Thymus (tissue), 11 donors: ENCODE data around the gene EIF4E2. TPM values are rescaled to one million over a fixed set of nuclear protein-coding genes. Genes with fewer than 3 reads are reported as not detected.

Experiments
- DNase-seq, 9 donors: peaks; one replicate each; pipeline ENCODE4 v3.0.0-alpha.2; 2013; ENCODE audit warnings: low spot score in 9 of 9, low read depth in 6 of 9, missing footprints in 1 of 9
- H3K27ac ChIP-seq, 2 donors: one replicate each; pipeline ENCODE4 v1.5.1; 2013; ENCODE audit warnings: control low read depth in 1 of 2, low read depth in 1 of 2, low read length in 1 of 2, mild to moderate bottlenecking in 1 of 2, moderate library complexity in 1 of 2
- H3K27me3 ChIP-seq, 2 donors: one replicate each; pipeline ENCODE4 v1.5.1; 2013; ENCODE audit warnings: low read length in 1 of 2; ENCODE audit not compliant: control insufficient read depth in 2 of 2, insufficient read depth in 1 of 2
- H3K36me3 ChIP-seq, 2 donors: one replicate each; pipeline ENCODE4 v1.5.1; 2013; ENCODE audit warnings: low read length in 1 of 2, mild to moderate bottlenecking in 1 of 2, moderate library complexity in 1 of 2; ENCODE audit not compliant: control insufficient read depth in 2 of 2, insufficient read depth in 2 of 2
- H3K4me1 ChIP-seq, 2 donors: one replicate each; pipeline ENCODE4 v1.5.1; 2013; ENCODE audit warnings: low read length in 2 of 2; ENCODE audit not compliant: control insufficient read depth in 2 of 2, insufficient read depth in 2 of 2
- H3K4me3 ChIP-seq, 2 donors: one replicate each; pipeline ENCODE4 v1.5.1; 2013; ENCODE audit warnings: low read length in 2 of 2, control low read depth in 1 of 2, mild to moderate bottlenecking in 1 of 2
- H3K9me3 ChIP-seq, 2 donors: one replicate each; pipeline ENCODE4 v1.5.1; 2013; ENCODE audit warnings: low read length in 1 of 2, mild to moderate bottlenecking in 1 of 2; ENCODE audit not compliant: control insufficient read depth in 2 of 2, insufficient read depth in 1 of 2
- WGBS: extraction: QIAGEN DNeasy Blood & Tissue Kit; methylation state at CpG from one replicate; pipeline ENCODE4 v1.1.7; 2013; 5-methylcytosine and 5-hydroxymethylcytosine counted together
- polyA plus RNA-seq: library from polyadenylated mRNA; stranded (reverse); fragments of 200-250 nt; gene quantifications from one replicate; pipeline ENCODE4 v1.2.3, GENCODE V29; 2013
- total RNA-seq: library from RNA; stranded (reverse); fragments of 120-200 nt; gene quantifications from one replicate; pipeline ENCODE4 v1.2.4, GENCODE V29; 2013
- donor health status: healthy.

The EIF4E2 gene
- total and polyA plus RNA-seq, 2 donors = 53.0 to 59.5 TPM

- Histone ChIP-seq H3K27ac (no peak overlapping the region), H3K36me3 (peaks cover 3 to 4% of the 10 kb centered on the region in 2 donors), H3K27me3 (no peaks in the 10 kb centered on the region), H3K4me3 (no peak overlapping the region), H3K9me3 (no peaks in the 10 kb centered on the region), H3K4me1 (no peaks in the 10 kb centered on the region)
- peak in 1 of 9 donors; percentile 9 for DNase-seq
- 95% methylated on average over 18 of the region's 18 CpGs for WGBS
These were observed 38.4 kb downstream of the EIF4E2 start for GRCh38 chr2:232588680-232589585.

- Histone ChIP-seq H3K4me1 (no peaks in the 10 kb centered on the region), H3K9me3 (no peaks in the 10 kb centered on the region), H3K27ac (no peak overlapping the region), H3K4me3 (no peak overlapping the region), H3K36me3 (no peaks in the 10 kb centered on the region), H3K27me3 (no peaks in the 10 kb centered on the region)
- DNase-seq = no peak
- 97% methylated on average over 3 of the region's 3 CpGs for WGBS
These were observed 42.4 kb downstream of the EIF4E2 start for GRCh38 chr2:232592772-232593395.

GRCh38 chr2:232593982-232594381 lies 43.5 kb downstream of the EIF4E2 start:
- no peak overlapping the region for H3K4me3 ChIP-seq
- no peaks in the 10 kb centered on the region for H3K36me3 ChIP-seq
- DNase-seq = no peak
- no peaks in the 10 kb centered on the region for H3K4me1 ChIP-seq
- H3K27ac ChIP-seq = no peak overlapping the region
- 85% methylated on average over 7 of the region's 7 CpGs for WGBS
- no peaks in the 10 kb centered on the region for H3K9me3 ChIP-seq
- no peaks in the 10 kb centered on the region for H3K27me3 ChIP-seq

- WGBS = 96% methylated on average over 7 of the region's 7 CpGs
- no peaks in the 10 kb centered on the region for H3K4me1 ChIP-seq
- DNase-seq = no peak
- no peaks in the 10 kb centered on the region for H3K36me3 ChIP-seq
- H3K4me3 ChIP-seq = no peak overlapping the region
- no peaks in the 10 kb centered on the region for H3K27me3 ChIP-seq
- H3K9me3 ChIP-seq = no peaks in the 10 kb centered on the region
- no peak overlapping the region for H3K27ac ChIP-seq
These were observed 47.0 kb downstream of the EIF4E2 start for GRCh38 chr2:232597362-232598079.

- no peak for DNase-seq
- WGBS = 98% methylated on average over 4 of the region's 4 CpGs
These were observed 47.8 kb downstream of the EIF4E2 start for GRCh38 chr2:232598293-232598692.

GRCh38 chr2:232600053-232600773 lies 49.7 kb downstream of the EIF4E2 start:
- Histone ChIP-seq H3K36me3 (no peaks in the 10 kb centered on the region), H3K4me1 (no peaks in the 10 kb centered on the region), H3K4me3 (no peak overlapping the region), H3K27ac (no peak overlapping the region), H3K27me3 (peaks cover 0 to 8% of the 10 kb centered on the region in 2 donors), H3K9me3 (no peaks in the 10 kb centered on the region)
- DNase-seq = no peak
- 96% methylated on average over 17 of the region's 17 CpGs for WGBS

More at GRCh38 chr2:232598293-232598692, 47.8 kb downstream of the EIF4E2 start:
- no peaks in the 10 kb centered on the region for H3K9me3 ChIP-seq
- H3K27me3 ChIP-seq = no peaks in the 10 kb centered on the region
- H3K36me3 ChIP-seq = no peaks in the 10 kb centered on the region
- no peaks in the 10 kb centered on the region for H3K4me1 ChIP-seq
- H3K27ac ChIP-seq = no peak overlapping the region
- no peak overlapping the region for H3K4me3 ChIP-seq

GRCh38 chr2:232603283-232603682 lies 52.8 kb downstream of the EIF4E2 start:
- Histone ChIP-seq H3K4me1 (peaks cover 2 to 6% of the 10 kb centered on the region in 2 donors), H3K9me3 (no peaks in the 10 kb centered on the region), H3K4me3 (no peak overlapping the region), H3K27me3 (peaks cover 0 to 17% of the 10 kb centered on the region in 2 donors), H3K27ac (no peak overlapping the region), H3K36me3 (no peaks in the 10 kb centered on the region)
- 69% methylated on average over 3 of the region's 3 CpGs for WGBS
- no peak for DNase-seq

- DNase-seq = no peak
- 91% methylated on average over 10 of the region's 10 CpGs for WGBS
- H3K36me3 ChIP-seq = no peaks in the 10 kb centered on the region
- peaks cover 0 to 17% of the 10 kb centered on the region in 2 donors for H3K27me3 ChIP-seq
- peaks cover 2 to 6% of the 10 kb centered on the region in 2 donors for H3K4me1 ChIP-seq
- no peak overlapping the region for H3K27ac ChIP-seq
- H3K9me3 ChIP-seq = no peaks in the 10 kb centered on the region
- H3K4me3 ChIP-seq = no peak overlapping the region
These were observed 54.0 kb downstream of the EIF4E2 start for GRCh38 chr2:232604535-232604934.
